Brain microvascular endothelial cell (primary cell): ENCODE data around the gene SNED1.

ENCODE experiments used
- DNase-seq: peaks from one replicate; pipeline ENCODE4 v3.0.0-alpha.2; 2020
- H3K27ac ChIP-seq: fragments of 250-450 bp; sonication (Bioruptor Pico); 2 replicates; pipeline ENCODE4 v1.5.1; 2020; ENCODE audit warnings: mild to moderate bottlenecking, moderate library complexity
- H3K27me3 ChIP-seq: fragments of 250-450 bp; sonication (Bioruptor Pico); replicated peaks from 2 replicates; pipeline ENCODE4 v1.5.1; 2020; ENCODE audit warnings: mild to moderate bottlenecking
- H3K36me3 ChIP-seq: fragments of 250-450 bp; sonication (Bioruptor Pico); replicated peaks from 2 replicates; pipeline ENCODE4 v1.5.1; 2020; ENCODE audit warnings: mild to moderate bottlenecking
- H3K4me3 ChIP-seq: 2 replicates; pipeline ENCODE4 v1.5.1; 2011; ENCODE audit warnings: low read depth, mild to moderate bottlenecking, control low read depth, low read length, moderate library complexity
- CTCF ChIP-seq: IDR thresholded peaks from 2 replicates; pipeline ENCODE4 v1.5.1; 2011; ENCODE audit warnings: low read depth, mild to moderate bottlenecking, moderate library complexity, low read length, control low read depth, inconsistent platforms; ENCODE audit errors: missing control alignments
- in situ Hi-C: cut with HindIII; loops from 2 replicates; pipeline ENCODE4 v1.10.0; 2017; ENCODE audit warnings: low sequenced_read_pairs, low pct_ligation_motif_present

SNED1 gene

GRCh38 chr2:240963065-240963867 lies 35.2 kb upstream of the SNED1 start:
- DNase-seq = no peak
- peaks cover 11% of the 10 kb centered on the region for H3K27me3 ChIP-seq
- H3K36me3 ChIP-seq = no peaks in the 10 kb centered on the region
- in situ Hi-C loops = no loop called here
- H3K27ac ChIP-seq = no peak overlapping the region
- TF ChIP-seq CTCF = no peak
- no peak overlapping the region for H3K4me3 ChIP-seq

GRCh38 chr2:240963868-240964703 lies 34.3 kb upstream of the SNED1 start:
- no peak for TF ChIP-seq CTCF
- no peak for DNase-seq
- Histone ChIP-seq H3K4me3 (no peak overlapping the region), H3K27me3 (peaks cover 11% of the 10 kb centered on the region), H3K27ac (no peak overlapping the region), H3K36me3 (no peaks in the 10 kb centered on the region)
- in situ Hi-C loops = no loop called here

GRCh38 chr2:240964704-240965295 lies 33.6 kb upstream of the SNED1 start:
- no peaks in the 10 kb centered on the region for H3K36me3 ChIP-seq
- H3K27me3 ChIP-seq = peaks cover 8% of the 10 kb centered on the region
- TF ChIP-seq CTCF = no peak
- DNase-seq = no peak
- in situ Hi-C loops = no loop called here
- H3K27ac ChIP-seq = no peak overlapping the region
- no peak overlapping the region for H3K4me3 ChIP-seq

- no peak for TF ChIP-seq CTCF
- Histone ChIP-seq H3K27me3 (peaks cover 2% of the 10 kb centered on the region), H3K36me3 (no peaks in the 10 kb centered on the region), H3K4me3 (no peak overlapping the region), H3K27ac (no peak overlapping the region)
- in situ Hi-C loops = no loop called here
- DNase-seq = no peak
Measured at GRCh38 chr2:240965296-240965904, 33.0 kb upstream of the SNED1 start.

GRCh38 chr2:240965905-240966456 lies 32.4 kb upstream of the SNED1 start:
- in situ Hi-C loops = no loop called here
- DNase-seq = no peak
- Histone ChIP-seq H3K36me3 (no peaks in the 10 kb centered on the region), H3K27ac (no peak overlapping the region), H3K4me3 (no peak overlapping the region), H3K27me3 (no peaks in the 10 kb centered on the region)
- TF ChIP-seq CTCF = no peak
